GM12878 (cell line): ENCODE measurements around the gene S100A6. TPM values are rescaled to one million over a fixed set of nuclear protein-coding genes. Genes with fewer than 3 reads are reported as not detected.

Experiments
- ATAC-seq: fragments of 200-7000 bp; cut with Tn5 transposase; 3 replicates; pipeline ENCODE4 v1.9.1; 2020; ENCODE audit warnings: mild to moderate bottlenecking, moderate library complexity
- BruUV-seq: library from RNA; stranded (reverse); fragments of 400-500 nt; replicated peaks from 2 replicates; lab custom pipeline; 2021; lab: Mats Ljungman, UMichigan
- CTCF ChIA-PET: fragments of 300-600 bp; sonication (Branson Sonifier 250); formaldehyde crosslinking; extraction: SDS; loops from one replicate; lab custom pipeline; 2021; ENCODE audit warnings: inconsistent platforms; lab: Yijun Ruan, JAX
- POLR2A ChIA-PET: fragments of 350-600 bp; formaldehyde crosslinking; extraction: SDS; loops from one replicate; lab custom pipeline; 2021; ENCODE audit warnings: inconsistent platforms; lab: Charles Lee
- RAD21 ChIA-PET: fragments of 300-600 bp; sonication (Branson Sonifier 250); formaldehyde crosslinking; loops from one replicate; lab custom pipeline; 2023; ENCODE audit warnings: antibody characterized with exemption; ENCODE audit not compliant: unreplicated experiment; lab: Charles Lee
- SMC1A ChIA-PET: fragments of 300-600 bp; sonication (Branson Sonifier 250); formaldehyde crosslinking; loops from one replicate; lab custom pipeline; 2023; ENCODE audit not compliant: unreplicated experiment, uncharacterized antibody; lab: Charles Lee
- DNase-seq: peaks from one replicate; pipeline ENCODE4 v3.0.0-alpha.2; 2011; ENCODE audit warnings: low read depth, low spot score
- FAIRE-seq: peaks from 3 replicates; lab custom pipeline; 2011; peaks lifted over from hg19 to GRCh38; lab: Jason Lieb, UNC
- H2AFZ ChIP-seq: 2 replicates; pipeline ENCODE4 v1.6.0; 2011; ENCODE audit warnings: low read depth, low read length, control low read depth; ENCODE audit not compliant: control insufficient read depth
- H3K27ac ChIP-seq: 2 replicates; pipeline ENCODE4 v1.5.1; 2011; ENCODE audit warnings: control low read depth; ENCODE audit not compliant: control insufficient read depth, insufficient read depth
- H3K27me3 ChIP-seq, 2 experiments: replicated peaks in 1 of 2; 2 replicates each; pipeline versions ENCODE4 v1.6.0 to v1.6.1; 2011; ENCODE audit warnings: low read length in 1 of 2; ENCODE audit not compliant: control insufficient read depth in 2 of 2, insufficient read depth in 2 of 2
- H3K36me3 ChIP-seq, 2 experiments: 2 replicates each; pipeline ENCODE4 v1.5.1; 2011; ENCODE audit warnings: low read length in 1 of 2; ENCODE audit not compliant: control insufficient read depth in 2 of 2, insufficient read depth in 2 of 2
- H3K4me1 ChIP-seq: 2 replicates; pipeline ENCODE4 v1.6.1; 2011; ENCODE audit warnings: mild to moderate bottlenecking, low read length, moderate library complexity, mixed read lengths; ENCODE audit not compliant: control insufficient read depth, insufficient read depth
- H3K4me2 ChIP-seq: 2 replicates; pipeline ENCODE4 v1.6.0; 2011; ENCODE audit warnings: control low read depth; ENCODE audit not compliant: control insufficient read depth, insufficient read depth
- H3K4me3 ChIP-seq: fragments of 200-600 bp; sonication (generic); 2 replicates; pipeline ENCODE4 v1.5.1; 2016
- H3K79me2 ChIP-seq: 2 replicates; pipeline ENCODE4 v1.6.0; 2011; ENCODE audit warnings: low read length; ENCODE audit not compliant: control insufficient read depth, insufficient read depth
- H3K9ac ChIP-seq: 2 replicates; pipeline ENCODE4 v1.8.0; 2011; ENCODE audit warnings: low read length, control low read depth, mixed read lengths; ENCODE audit not compliant: control insufficient read depth, insufficient read depth
- H3K9me3 ChIP-seq: replicated peaks from 3 replicates; pipeline ENCODE4 v1.5.1; 2011; ENCODE audit warnings: mild to moderate bottlenecking, low read length; ENCODE audit not compliant: control insufficient read depth, insufficient read depth
- H4K20me1 ChIP-seq: 2 replicates; pipeline ENCODE4 v1.6.0; 2011; ENCODE audit not compliant: control insufficient read depth, insufficient read depth
- ATF2 ChIP-seq: IDR thresholded peaks from 2 replicates; pipeline ENCODE4 v1.6.1; 2012; ENCODE audit warnings: low read length, inconsistent platforms
- BCL11A ChIP-seq: IDR thresholded peaks from 2 replicates; pipeline ENCODE4 v1.6.1; 2011; ENCODE audit warnings: low read depth, low read length
- CEBPB ChIP-seq, 2 experiments: fragments of 150-350 bp in 1 of 2; IDR thresholded peaks; 2 replicates each; pipeline ENCODE4 v1.6.1; 2012 to 2014; ENCODE audit warnings: low read depth in 2 of 2, low read length in 2 of 2, borderline replicate concordance in 1 of 2, inconsistent platforms in 1 of 2
- CHD1 ChIP-seq: IDR thresholded peaks from 2 replicates; pipeline ENCODE4 v1.6.1; 2012; ENCODE audit warnings: low read depth, low read length, improper control_type of control experiment
- GATAD2B ChIP-seq: fragments of 450-650 bp; conservative IDR thresholded peaks from 2 replicates; pipeline ENCODE4 v1.6.1; 2017; ENCODE audit warnings: low read depth, mild to moderate bottlenecking, moderate library complexity
- HDAC2 ChIP-seq: fragments of 200-600 bp; sonication (generic); IDR thresholded peaks from 2 replicates; pipeline ENCODE4 v1.6.1; 2017
- KLF5 ChIP-seq: fragments of 450-650 bp; IDR thresholded peaks from 2 replicates; pipeline ENCODE4 v1.6.1; 2014; ENCODE audit warnings: mild to moderate bottlenecking; ENCODE audit not compliant: partially characterized antibody
- NFXL1 ChIP-seq: fragments of 450-650 bp; IDR thresholded peaks from 2 replicates; pipeline ENCODE4 v1.6.1; 2017; ENCODE audit warnings: antibody characterized with exemption, mild to moderate bottlenecking, borderline replicate concordance
- NRF1 ChIP-seq: conservative IDR thresholded peaks from 2 replicates; pipeline ENCODE4 v1.6.1; 2011; ENCODE audit warnings: mild to moderate bottlenecking, low read depth, low read length, improper control_type of control experiment
- PAX5 ChIP-seq: IDR thresholded peaks from 2 replicates; pipeline ENCODE4 v1.6.1; 2011; ENCODE audit warnings: low read depth, low read length, borderline replicate concordance
- POLR2AphosphoS2 ChIP-seq: IDR thresholded peaks from 2 replicates; pipeline ENCODE4 v1.6.1; 2011; ENCODE audit warnings: low read depth, mild to moderate bottlenecking, low read length, improper control_type of control experiment, moderate library complexity
- RAD21 ChIP-seq: IDR thresholded peaks from 2 replicates; pipeline ENCODE4 v1.6.1; 2011; ENCODE audit warnings: mild to moderate bottlenecking, low read depth, low read length, moderate library complexity; ENCODE audit not compliant: insufficient read depth
- RB1 ChIP-seq: fragments of 450-650 bp; formaldehyde crosslinking; IDR thresholded peaks from 2 replicates; pipeline ENCODE4 v1.6.1; 2017; ENCODE audit warnings: mild to moderate bottlenecking, borderline replicate concordance
- RELB ChIP-seq: fragments of 450-650 bp; IDR thresholded peaks from 2 replicates; pipeline ENCODE4 v1.6.1; 2017; ENCODE audit warnings: low read depth, mild to moderate bottlenecking, moderate library complexity
- SMC3 ChIP-seq: IDR thresholded peaks from 2 replicates; pipeline ENCODE4 v1.6.1; 2011; ENCODE audit warnings: low read length, improper control_type of control experiment, borderline replicate concordance
- STAT3 ChIP-seq: IDR thresholded peaks from 2 replicates; pipeline ENCODE4 v1.6.1; 2011; ENCODE audit warnings: low read depth, low read length, improper control_type of control experiment
- TARDBP ChIP-seq: IDR thresholded peaks from 2 replicates; pipeline ENCODE4 v1.6.1; 2016; ENCODE audit warnings: borderline replicate concordance
- TCF3 ChIP-seq: IDR thresholded peaks from 2 replicates; pipeline ENCODE4 v1.6.1; 2012; ENCODE audit warnings: low read depth, mild to moderate bottlenecking, low read length, borderline replicate concordance; ENCODE audit not compliant: insufficient read depth
- ZBED1 ChIP-seq: IDR thresholded peaks from 2 replicates; pipeline ENCODE4 v1.6.1; 2016; ENCODE audit warnings: borderline replicate concordance
- ZNF622 ChIP-seq: fragments of 450-650 bp; IDR thresholded peaks from 2 replicates; pipeline ENCODE4 v1.6.1; 2017; ENCODE audit warnings: mild to moderate bottlenecking, inconsistent platforms
- WGBS: methylation state at CpG from one replicate; pipeline ENCODE4 v1.1.6; 2016; ENCODE audit warnings: low lambda C conversion rate; ENCODE audit not compliant: insufficient replicate concordance, insufficient coverage; ENCODE audit errors: missing lambda C conversion rate; 5-methylcytosine and 5-hydroxymethylcytosine counted together
- in situ Hi-C: fragments of 300-500 bp; cut with MboI; formaldehyde crosslinking; loops from 9 replicates; pipeline ENCODE4 v1.14.3; 2018; ENCODE audit warnings: mixed read lengths
- intact Hi-C: fragments of 100-400 bp; cut with micrococcal nuclease; formaldehyde crosslinking; loops from one replicate; pipeline ENCODE4 v1.14.2; 2022; ENCODE audit not compliant: unreplicated experiment
- polyA plus RNA-seq, 11 experiments: library from polyadenylated mRNA; depleted of rRNA in 4 of 11; unstranded in 6 of 11; stranded (reverse) in 5 of 11; fragments of >200 nt; fragmentation: Nextera tagmentation in 4 of 11; fragmentation: Illumina TruSeq in 1 of 11; extraction: Ambion mirVana in 4 of 11; extraction: Trizol in 1 of 11; gene quantifications; 1 replicate in 1 of 11; 2 replicates in 10 of 11; pipeline versions ENCODE4 v1.2.1 to v1.2.3, GENCODE V29; 2011 to 2016; ENCODE audit warnings: inconsistent platforms in 2 of 11, missing spikeins in 2 of 11, low read depth in 1 of 11
- total RNA-seq, 4 experiments: library from RNA; depleted of rRNA in 3 of 4; stranded (reverse); fragments of >200 nt in 3 of 4; fragmentation: Illumina TruSeq in 1 of 4; extraction: Trizol in 1 of 4; gene quantifications; 2 replicates each; pipeline versions ENCODE4 v1.2.1 to v1.2.3, GENCODE V29; 2013 to 2021

The S100A6 gene
- total and polyA plus RNA-seq, 10 of the 15 experiments (the other 5 are each of a cell fraction or from before 2014, with no cell fraction given): 7.2 to 121 (median 45.7) TPM

- ChIA-PET CTCF (interaction anchor here (0.9 to 2.4 kb wide), 7 partner anchors 11 to 66 kb away, joined by 3 to 12 read pairs (median 5); partner anchors contain the start of genes S100A1, S100A13 and S100A14), POLR2A (interaction anchor here (0.5 kb wide), 1 partner anchor 409 kb away, joined by 3 read pairs; the partner anchor contains the start of gene RAB13), SMC1A (interaction anchor here (0.9 to 2.6 kb wide), 5 partner anchors 16 to 66 kb away, joined by 3 to 11 read pairs (median 8); partner anchors contain the start of gene S100A14), RAD21 (interaction anchor here (0.7 to 1.2 kb wide), 2 partner anchors 67 to 1571 kb away, joined by 3 read pairs; no protein-coding TSS in a partner anchor)
- in situ Hi-C loops: no loop called here
- DNase-seq (no peak), FAIRE-seq (no peak), ATAC-seq (no peak)
- Histone ChIP-seq H3K27me3 (no peaks in the 10 kb centered on the region), H3K9me3 (no peaks in the 10 kb centered on the region), H3K4me1 (peaks cover 8% of the 10 kb centered on the region), H3K9ac (no peak overlapping the region), H2AFZ (no peak overlapping the region), H3K4me2 (no peak overlapping the region), H3K27ac (no peak overlapping the region), H4K20me1 (no peaks in the 10 kb centered on the region), H3K4me3 (no peak overlapping the region), H3K79me2 (no peaks in the 10 kb centered on the region), H3K36me3 (no peaks in the 10 kb centered on the region)
- no TSS peak for BruUV-seq
- TF ChIP-seq SMC3: no peak
- TF ChIP-seq CHD1: no peak
- no peak for TF ChIP-seq ZNF622
- no peak for TF ChIP-seq NRF1
- no peak for TF ChIP-seq NFXL1
- TF ChIP-seq TCF3: no peak
- TF ChIP-seq POLR2AphosphoS2: no peak
- TF ChIP-seq TARDBP: no peak
- TF ChIP-seq RB1: no peak
- no peak for TF ChIP-seq RELB
- TF ChIP-seq CEBPB (IDR thresholded peaks at IDR 0.05; ENCODE audit: borderline replicate concordance in 1 of 2, low read depth in 2 of 2, low read length in 2 of 2): no peak
- no peak for TF ChIP-seq PAX5
- no peak for TF ChIP-seq ATF2
- TF ChIP-seq GATAD2B: no peak
- TF ChIP-seq KLF5: no peak
- TF ChIP-seq RAD21: no peak
- TF ChIP-seq STAT3: no peak
- no peak for TF ChIP-seq HDAC2
- no peak for TF ChIP-seq ZBED1
- no peak for TF ChIP-seq BCL11A
- WGBS: 28% methylated on average over 4 of the region's 4 CpGs
- intact Hi-C loops: no loop called here
These were observed 41.3 kb upstream of the S100A6 start for GRCh38 chr1:153577138-153577537.
